Thoracic aorta endothelial cell (primary cell): ENCODE data around the gene CCDC197. TPM values are rescaled to one million over a fixed set of nuclear protein-coding genes. Genes with fewer than 3 reads are reported as not detected.

ENCODE experiments used
- small RNA-seq: library from RNA; depleted of rRNA; stranded (forward); fragments of <200 nt; gene quantifications from one replicate; pipeline ENCODE3, GENCODE V24; 2012
- total RNA-seq: library from RNA; depleted of rRNA; stranded (reverse); fragments of >200 nt; gene quantifications from 2 replicates; pipeline ENCODE4 v1.2.3, GENCODE V29; 2012

CCDC197 gene
- total RNA-seq = not detected in 2 replicates

GRCh38 chr14:93997082-93997481 lies at the start of gene CCDC197:
Gene CCDC197, plus strand, starts transcription at chr14:93997301. Its CDS starts 831 bp downstream, at chr14:93998132.

DNA sequence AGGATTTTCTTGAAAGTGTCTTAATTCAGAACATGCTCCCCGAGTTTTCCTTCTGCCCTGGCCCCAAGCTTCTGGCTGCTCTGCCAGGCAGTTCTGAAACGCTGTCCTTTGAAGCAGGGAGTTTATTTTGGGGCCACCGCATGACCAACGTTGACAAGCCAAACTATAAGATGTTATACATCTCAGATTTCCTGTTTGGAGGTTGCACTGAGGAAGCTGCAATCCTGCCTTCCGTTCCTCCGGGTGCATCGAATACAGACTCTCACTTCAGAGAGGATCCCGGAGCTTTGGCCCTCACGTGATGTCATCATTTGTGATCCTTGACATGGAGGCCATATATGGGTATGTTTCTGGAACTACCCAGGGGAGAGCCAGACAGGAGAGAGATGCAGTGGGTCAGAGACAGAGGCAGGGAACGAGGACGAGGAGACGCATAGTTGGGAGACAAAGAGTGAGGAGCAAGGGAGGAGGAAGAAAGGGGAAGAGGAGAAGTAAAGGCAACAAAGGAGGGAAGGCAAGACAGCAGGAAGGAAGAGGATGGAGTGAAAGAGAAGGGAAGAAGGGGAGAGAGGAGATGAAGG lies 20.5 kb upstream of the CCDC197 start, which contains the start of gene ASB2:
Gene ASB2, minus strand, starts transcription at position 94 of the 581 bp plus-strand sequence. CDS start 12,031 bp downstream, outside the sequence.

DNA sequence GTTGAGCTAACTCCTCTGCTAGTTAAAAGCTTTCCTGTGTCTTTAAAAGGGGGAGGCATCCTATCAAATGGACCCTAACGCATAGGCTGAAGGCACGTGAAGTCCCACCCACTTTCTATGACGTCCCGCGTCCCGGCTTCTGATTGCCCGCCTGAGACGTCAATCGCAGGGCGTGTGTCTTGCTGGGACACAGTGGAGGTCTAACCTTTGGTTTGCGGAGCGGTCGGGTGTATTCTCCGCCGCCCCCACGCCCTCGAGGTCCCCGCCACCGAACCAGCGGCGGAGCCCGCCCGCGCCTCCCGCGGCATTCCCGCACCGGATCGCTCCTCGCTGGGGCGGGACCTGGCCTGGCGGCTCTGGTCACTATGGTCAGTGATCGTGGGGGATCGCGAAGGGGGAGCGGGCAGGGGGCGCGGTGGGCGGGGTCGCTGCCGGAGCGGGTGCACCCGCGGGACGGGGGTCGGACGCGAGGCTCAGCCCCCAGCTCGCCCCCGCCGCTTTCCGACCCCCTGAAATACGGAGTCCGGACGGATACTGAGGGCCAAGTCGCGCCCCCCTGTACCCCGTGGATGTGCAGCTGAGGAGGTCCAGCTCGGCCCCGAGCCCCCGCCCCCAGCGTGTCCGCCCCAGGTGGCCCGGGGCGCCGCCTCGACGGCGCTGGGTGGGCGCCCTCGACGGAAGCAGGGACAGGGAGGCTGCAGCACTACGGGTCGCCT lies 29.2 kb downstream of the CCDC197 start, which contains the start of gene OTUB2:
Gene OTUB2, plus strand, starts transcription at position 168 of the 716 bp plus-strand sequence. Its CDS starts 198 bp downstream, at position 366.

Small RNA genes lying within 50 kb of the gene (small RNA-seq; reads per million reads assigned to genes)
- gene MIR4506 = not detected

Other genes with a start within 250 kb of the CCDC197 start
- gene PRIMA1, start 208.8 kb upstream of the CCDC197 start, total RNA-seq = not detected in 2 replicates
- gene FAM181A, start 70.0 kb upstream of the CCDC197 start, total RNA-seq = not detected in 2 replicates
- not detected in 2 replicates for gene ASB2, start 20.7 kb upstream of the CCDC197 start, total RNA-seq
- 0.93 and 1.8 TPM in 2 replicates for gene OTUB2, start 29.0 kb downstream of the CCDC197 start, total RNA-seq
- 136 and 145 TPM in 2 replicates for gene DDX24, start 83.9 kb downstream of the CCDC197 start, total RNA-seq
- gene IFI27L1, start 84.0 kb downstream of the CCDC197 start, total RNA-seq = 9.3 TPM in 2 replicates
- gene IFI27, start 113.4 kb downstream of the CCDC197 start, total RNA-seq = 294 and 346 TPM in 2 replicates
- gene IFI27L2, start 132.3 kb downstream of the CCDC197 start, total RNA-seq = 28.2 and 35.5 TPM in 2 replicates
- under 0.01 TPM in 2 replicates for gene PPP4R4, start 177.0 kb downstream of the CCDC197 start, total RNA-seq